Osteoblast (primary cell): Measurements from ENCODE around the gene SNX9. TPM values are rescaled to one million over a fixed set of nuclear protein-coding genes. Genes with fewer than 3 reads are reported as not detected.

Source experiments
- DNase-seq: peaks from one replicate; pipeline ENCODE4 v3.0.0; 2011; ENCODE audit warnings: low spot score, mixed read lengths; ENCODE audit not compliant: insufficient read length; ENCODE audit errors: missing footprints
- H2AFZ ChIP-seq: 2 replicates; pipeline ENCODE4 v1.6.0; 2011; ENCODE audit warnings: mild to moderate bottlenecking, low read length
- H3K27ac ChIP-seq: 2 replicates; pipeline ENCODE4 v1.5.1; 2011; ENCODE audit warnings: mild to moderate bottlenecking, low read depth, low read length, moderate library complexity
- H3K27me3 ChIP-seq: 2 replicates; pipeline ENCODE4 v1.6.0; 2012; ENCODE audit warnings: mild to moderate bottlenecking, control low read depth, inconsistent platforms, low read length, moderate library complexity; ENCODE audit not compliant: insufficient read depth
- H3K36me3 ChIP-seq: 2 replicates; pipeline ENCODE4 v1.5.1; 2011; ENCODE audit warnings: mild to moderate bottlenecking, low read length, control low read depth, moderate library complexity; ENCODE audit not compliant: insufficient read depth
- H3K4me1 ChIP-seq: 2 replicates; pipeline ENCODE4 v1.5.1; 2011; ENCODE audit warnings: mild to moderate bottlenecking, low read length, control low read depth, moderate library complexity; ENCODE audit not compliant: insufficient read depth
- H3K4me2 ChIP-seq: 2 replicates; pipeline ENCODE4 v1.6.0; 2011; ENCODE audit warnings: mild to moderate bottlenecking, low read length; ENCODE audit not compliant: insufficient read depth
- H3K4me3 ChIP-seq: fragments of 200-600 bp; sonication (generic); 3 replicates; pipeline ENCODE4 v1.5.1; 2012; ENCODE audit warnings: mild to moderate bottlenecking, low read length, inconsistent platforms; ENCODE audit not compliant: insufficient read depth
- H3K79me2 ChIP-seq: 2 replicates; pipeline ENCODE4 v1.6.0; 2012; ENCODE audit warnings: mild to moderate bottlenecking, low read length, control low read depth, inconsistent platforms; ENCODE audit not compliant: insufficient read depth
- H3K9me3 ChIP-seq: 2 replicates; pipeline ENCODE4 v1.5.1; 2011; ENCODE audit warnings: low read depth, low read length, control low read depth
- H4K20me1 ChIP-seq: 2 replicates; pipeline ENCODE4 v1.6.0; 2012; ENCODE audit warnings: mild to moderate bottlenecking, low read length, control low read depth; ENCODE audit not compliant: insufficient read depth
- total RNA-seq: library from RNA; depleted of rRNA; stranded (reverse); fragments of >200 nt; gene quantifications from 2 replicates; pipeline ENCODE4 v1.2.3, GENCODE V29; 2012
- TF ChIP-seq, protein P1 (sequence below): IDR thresholded peaks from 2 replicates; pipeline ENCODE4 v1.5.1; 2011; ENCODE audit warnings: mild to moderate bottlenecking, low read depth, low read length, moderate library complexity; ENCODE audit errors: extremely low read depth

SNX9 gene
- total RNA-seq, 1 donor = 147 TPM

DNA sequence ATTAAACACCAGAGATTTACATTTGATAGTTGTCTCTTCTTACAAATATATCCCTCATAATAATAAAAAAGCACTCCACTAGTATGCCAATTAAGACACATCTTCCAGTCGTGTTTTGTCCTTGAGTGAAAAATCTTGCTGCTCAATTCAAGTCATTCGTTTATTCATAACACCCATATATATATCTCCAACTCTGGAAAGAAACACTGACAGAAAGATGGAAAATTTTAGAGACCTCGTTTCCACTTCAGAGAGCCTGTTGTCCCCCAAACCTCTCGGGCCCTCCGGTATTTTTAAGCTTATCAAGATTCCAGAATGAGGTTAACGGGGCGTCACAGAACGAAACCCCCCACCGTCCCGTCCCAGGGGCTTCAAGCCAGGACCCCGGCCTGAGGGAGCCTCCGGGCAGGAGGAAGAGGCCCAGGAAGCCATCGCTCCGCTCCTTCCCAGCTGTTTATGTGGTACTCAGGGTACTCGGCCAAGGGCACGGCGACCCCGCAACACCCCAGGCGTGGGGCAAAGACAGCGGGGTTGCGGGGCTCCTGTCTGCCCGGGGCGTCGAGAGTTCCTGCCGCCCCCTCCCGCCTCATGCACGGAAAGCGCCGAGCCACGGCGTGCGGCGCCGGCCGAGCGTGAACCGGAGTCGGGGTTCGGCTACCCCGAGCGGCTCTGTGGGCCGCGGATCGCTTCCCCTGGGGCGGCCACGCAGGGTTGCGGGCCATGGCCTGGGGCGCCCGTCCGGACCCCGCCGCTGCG, 623 bp upstream of the SNX9 start:
- Histone ChIP-seq H3K9me3 (no peaks in the 10 kb centered on the region), H2AFZ (peak overlapping the region; percentile 93), H3K4me3 (peak overlapping the region; percentile 78), H3K4me1 (peaks cover 14% of the 10 kb centered on the region), H3K79me2 (peaks cover 31% of the 10 kb centered on the region), H3K27me3 (no peaks in the 10 kb centered on the region), H3K36me3 (no peaks in the 10 kb centered on the region), H3K27ac (peak overlapping the region; percentile 85), H3K4me2 (peak overlapping the region; percentile 71), H4K20me1 (peaks cover 3% of the 10 kb centered on the region)
- TF ChIP-seq, protein P1, sequence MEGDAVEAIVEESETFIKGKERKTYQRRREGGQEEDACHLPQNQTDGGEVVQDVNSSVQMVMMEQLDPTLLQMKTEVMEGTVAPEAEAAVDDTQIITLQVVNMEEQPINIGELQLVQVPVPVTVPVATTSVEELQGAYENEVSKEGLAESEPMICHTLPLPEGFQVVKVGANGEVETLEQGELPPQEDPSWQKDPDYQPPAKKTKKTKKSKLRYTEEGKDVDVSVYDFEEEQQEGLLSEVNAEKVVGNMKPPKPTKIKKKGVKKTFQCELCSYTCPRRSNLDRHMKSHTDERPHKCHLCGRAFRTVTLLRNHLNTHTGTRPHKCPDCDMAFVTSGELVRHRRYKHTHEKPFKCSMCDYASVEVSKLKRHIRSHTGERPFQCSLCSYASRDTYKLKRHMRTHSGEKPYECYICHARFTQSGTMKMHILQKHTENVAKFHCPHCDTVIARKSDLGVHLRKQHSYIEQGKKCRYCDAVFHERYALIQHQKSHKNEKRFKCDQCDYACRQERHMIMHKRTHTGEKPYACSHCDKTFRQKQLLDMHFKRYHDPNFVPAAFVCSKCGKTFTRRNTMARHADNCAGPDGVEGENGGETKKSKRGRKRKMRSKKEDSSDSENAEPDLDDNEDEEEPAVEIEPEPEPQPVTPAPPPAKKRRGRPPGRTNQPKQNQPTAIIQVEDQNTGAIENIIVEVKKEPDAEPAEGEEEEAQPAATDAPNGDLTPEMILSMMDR = no peak
- peak; percentile 75 for DNase-seq

DNA sequence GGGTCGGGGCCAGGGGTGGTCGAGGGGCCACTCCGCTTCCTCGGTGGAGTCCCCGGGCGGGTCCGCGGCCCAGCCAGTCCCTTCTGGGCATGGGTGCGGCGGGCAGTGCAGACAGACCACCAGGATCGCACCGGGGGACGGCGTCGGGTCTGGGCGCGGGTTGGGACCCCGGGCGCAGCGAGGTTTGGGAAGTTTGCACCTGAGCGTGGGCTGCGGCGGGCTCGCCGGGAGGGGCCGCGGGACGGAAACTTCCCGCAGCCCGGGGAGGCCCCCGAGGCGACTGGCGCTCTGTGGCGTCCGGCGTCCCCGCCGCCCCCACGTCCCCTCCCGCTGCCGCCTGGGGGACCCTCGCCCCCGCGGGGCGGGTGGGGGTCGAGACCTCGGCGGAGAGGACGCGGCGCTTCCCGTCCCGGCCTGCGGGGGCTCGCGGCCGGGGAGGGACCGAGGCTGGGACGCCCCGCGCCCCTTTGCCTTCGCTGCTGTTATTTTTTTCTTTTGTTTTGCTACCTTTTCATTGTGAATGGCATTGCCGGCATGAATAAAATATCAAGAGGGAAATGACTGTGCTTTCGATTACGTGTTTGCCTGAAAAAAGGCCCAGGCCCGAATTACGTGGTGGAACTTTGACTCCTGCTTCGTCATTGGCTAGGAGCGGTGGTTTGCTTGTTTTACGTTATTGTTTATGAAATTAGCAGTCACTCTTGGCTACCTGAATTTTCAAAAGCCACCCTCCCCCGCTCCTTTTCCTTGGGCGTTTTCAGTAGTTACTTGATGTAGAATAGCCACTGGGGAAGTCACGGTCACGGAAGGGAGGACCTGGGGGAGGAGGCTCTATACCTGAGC, 703 bp downstream of the SNX9 start:
- Histone ChIP-seq H2AFZ (peak overlapping the region; percentile 21), H4K20me1 (peaks cover 10% of the 10 kb centered on the region), H3K4me1 (peaks cover 14% of the 10 kb centered on the region), H3K27ac (peak overlapping the region; percentile 81), H3K79me2 (peaks cover 44% of the 10 kb centered on the region), H3K27me3 (no peaks in the 10 kb centered on the region), H3K4me2 (peak overlapping the region; percentile 81), H3K36me3 (no peaks in the 10 kb centered on the region), H3K4me3 (peak overlapping the region; percentile 78), H3K9me3 (no peaks in the 10 kb centered on the region)
- peak; percentile 76 for DNase-seq
- TF ChIP-seq, protein P1 = no peak

DNA sequence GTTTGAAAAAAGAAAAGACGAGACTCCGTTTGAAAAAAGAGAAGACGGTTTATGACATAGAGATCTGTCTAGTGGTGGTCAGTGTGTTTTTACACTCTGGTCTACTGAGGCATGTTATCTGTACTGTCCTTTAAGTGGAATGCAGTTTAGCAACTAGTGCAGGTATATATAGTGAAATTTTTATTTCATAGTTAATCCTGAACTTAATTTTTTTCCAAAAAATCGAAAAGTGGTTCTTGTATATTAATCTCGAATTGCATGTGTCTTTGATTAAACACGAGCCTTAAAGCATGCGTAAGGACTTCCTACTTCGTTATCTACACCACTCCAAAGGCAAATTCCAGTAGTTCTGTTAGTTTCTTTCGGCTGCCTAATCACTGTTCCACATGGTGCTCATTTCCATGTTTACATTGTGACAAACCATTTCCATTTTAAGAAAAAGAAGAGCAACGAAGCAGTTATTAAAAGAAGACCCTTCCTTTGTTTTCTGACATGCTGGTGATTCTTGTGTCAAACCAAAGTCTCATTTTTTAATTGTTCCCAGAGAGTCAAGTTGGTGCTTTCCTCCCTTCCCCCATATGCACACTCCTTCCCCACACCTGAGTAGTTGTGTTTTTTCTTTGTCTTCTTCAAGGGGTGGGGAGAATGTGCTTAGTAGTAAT, 2.3 kb downstream of the SNX9 start:
- H4K20me1 ChIP-seq = peaks cover 14% of the 10 kb centered on the region
- peaks cover 14% of the 10 kb centered on the region for H3K4me1 ChIP-seq
- TF ChIP-seq, protein P1 = no peak
- DNase-seq = peak; percentile 86
- no peak overlapping the region for H2AFZ ChIP-seq
- H3K4me2 ChIP-seq = peak overlapping the region; percentile 81
- H3K4me3 ChIP-seq = peak overlapping the region; percentile 78
- no peaks in the 10 kb centered on the region for H3K27me3 ChIP-seq
- H3K9me3 ChIP-seq = no peaks in the 10 kb centered on the region
- peaks cover 60% of the 10 kb centered on the region for H3K79me2 ChIP-seq
- peak overlapping the region; percentile 81 for H3K27ac ChIP-seq
- no peaks in the 10 kb centered on the region for H3K36me3 ChIP-seq
